ENCODE data around the gene TXNDC16. TPM values are rescaled to one million over a fixed set of nuclear protein-coding genes. Genes with fewer than 3 reads are reported as not detected.
"Not testable (repeated sequence)": the region's sequence is repeated elsewhere in the genome, so short reads cannot be mapped to it uniquely, and the experiment has no call there.

The TXNDC16 gene
- total RNA-seq, 1 donor from 2014 or later, result 8.1 TPM

GRCh38 chr14:52546318-52546670, 6.0 kb downstream of the TXNDC16 start:
- intact Hi-C loops (cut with micrococcal nuclease), result no loop called here

DNA sequence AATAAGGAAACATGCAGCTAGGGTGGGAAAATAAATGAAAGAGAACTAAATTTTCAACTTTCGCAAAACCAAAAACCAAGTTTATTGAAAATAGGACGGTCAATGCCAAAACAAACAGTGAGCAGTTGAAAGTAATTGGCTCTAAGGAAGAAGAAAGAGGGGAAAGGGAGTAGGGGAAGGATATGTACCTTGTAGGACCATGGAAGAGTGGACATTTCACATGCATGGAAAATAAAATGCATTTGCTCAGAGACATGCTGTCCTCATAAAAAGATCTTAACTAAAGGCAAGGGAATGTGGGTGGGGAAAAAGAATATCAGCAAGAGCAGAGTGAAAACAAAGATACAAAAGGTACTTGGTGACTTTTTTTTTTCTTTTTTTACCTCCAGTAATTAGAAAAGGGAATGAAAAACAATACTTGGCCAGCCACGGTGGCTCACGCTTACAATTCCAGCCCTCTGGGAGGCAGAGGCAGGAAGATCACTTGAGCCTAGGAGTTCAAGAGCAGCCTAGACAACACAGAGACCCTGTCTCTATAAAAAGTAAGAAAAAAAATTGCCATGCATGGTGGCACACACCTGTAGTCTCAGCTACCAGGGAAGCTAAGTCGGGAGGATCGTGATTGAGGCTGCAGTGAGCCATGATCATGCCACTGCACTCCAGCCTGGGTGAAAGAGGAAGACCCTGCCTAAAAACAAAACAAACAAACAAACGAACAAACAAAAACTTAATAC, 6.6 kb downstream of the TXNDC16 start:
- intact Hi-C loops (cut with micrococcal nuclease), result no loop called here

DNA sequence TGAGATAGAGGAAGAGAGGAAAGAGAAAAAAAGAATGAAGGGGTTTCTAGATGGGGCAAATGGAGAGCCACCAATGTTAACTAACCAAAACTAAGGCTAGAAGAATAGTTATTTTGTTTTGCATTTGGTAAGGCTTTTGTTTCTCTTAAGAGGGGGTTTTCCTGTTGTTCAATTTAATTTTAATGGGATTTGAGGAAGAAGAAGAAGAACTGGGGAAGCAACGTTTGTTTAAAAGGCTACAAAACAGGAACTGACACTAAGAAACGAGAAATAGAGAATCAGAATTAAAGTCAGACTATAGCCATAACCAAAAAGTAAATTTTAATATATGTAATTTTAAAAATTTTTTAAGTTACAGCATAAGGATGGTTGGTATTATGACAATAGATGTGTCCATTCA, 13.7 kb downstream of the TXNDC16 start:
- intact Hi-C loops (cut with micrococcal nuclease), result no loop called here

- intact Hi-C loops (cut with micrococcal nuclease), result no loop called here
Measured at GRCh38 chr14:52536269-52536668, 16.0 kb downstream of the TXNDC16 start.

GRCh38 chr14:52531481-52531880, 20.8 kb downstream of the TXNDC16 start:
- intact Hi-C loops (cut with micrococcal nuclease), result loop anchor here (2.0 kb wide), 1 partner anchor 21 kb away; the partner anchor contains the start of genes GPR137C and TXNDC16

DNA sequence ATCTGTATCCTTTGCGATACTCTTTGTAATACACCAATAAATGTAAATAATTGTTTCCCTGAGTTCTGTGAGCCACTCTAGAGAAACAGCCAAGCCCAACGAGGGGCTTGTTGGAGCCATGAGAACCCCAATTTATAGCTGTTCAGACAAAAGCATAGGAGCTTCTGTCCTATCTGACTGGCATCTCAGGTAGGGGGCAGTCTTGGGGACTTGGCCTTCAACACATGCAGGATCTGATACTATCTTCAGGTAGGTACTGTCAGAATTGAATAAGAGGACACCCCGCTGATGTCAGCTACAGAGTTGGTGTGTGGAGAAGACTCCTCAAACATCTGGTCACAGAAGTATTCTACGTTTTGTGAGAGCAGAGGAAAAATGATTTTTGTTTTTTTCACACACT, 25.3 kb downstream of the TXNDC16 start:
- intact Hi-C loops (cut with micrococcal nuclease), result no loop called here

GRCh38 chr14:52522581-52523345, 29.5 kb downstream of the TXNDC16 start:
- intact Hi-C loops (cut with micrococcal nuclease), result no loop called here

DNA sequence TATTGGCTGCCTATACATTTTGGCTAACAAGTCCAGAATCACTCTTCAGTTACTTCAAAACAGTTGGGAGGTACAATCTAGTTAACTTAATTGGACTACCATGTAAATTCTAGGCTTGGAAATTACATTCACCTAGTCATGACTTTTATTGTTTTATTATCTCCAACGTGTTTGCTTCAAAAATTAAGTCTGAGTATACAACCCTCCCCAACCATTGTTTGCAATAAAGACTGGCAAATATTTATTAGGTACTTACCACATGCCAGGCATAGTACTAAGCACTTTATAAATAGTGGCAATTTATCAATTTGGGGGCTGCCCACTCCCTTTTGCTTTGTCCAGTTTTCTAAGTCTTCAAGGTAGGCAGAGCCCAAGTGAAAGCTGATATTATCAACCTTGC, 30.3 kb downstream of the TXNDC16 start:
- intact Hi-C loops (cut with micrococcal nuclease), result no loop called here

- intact Hi-C loops (cut with micrococcal nuclease), result no loop called here
Measured at GRCh38 chr14:52514046-52514811, 38.1 kb downstream of the TXNDC16 start.

DNA sequence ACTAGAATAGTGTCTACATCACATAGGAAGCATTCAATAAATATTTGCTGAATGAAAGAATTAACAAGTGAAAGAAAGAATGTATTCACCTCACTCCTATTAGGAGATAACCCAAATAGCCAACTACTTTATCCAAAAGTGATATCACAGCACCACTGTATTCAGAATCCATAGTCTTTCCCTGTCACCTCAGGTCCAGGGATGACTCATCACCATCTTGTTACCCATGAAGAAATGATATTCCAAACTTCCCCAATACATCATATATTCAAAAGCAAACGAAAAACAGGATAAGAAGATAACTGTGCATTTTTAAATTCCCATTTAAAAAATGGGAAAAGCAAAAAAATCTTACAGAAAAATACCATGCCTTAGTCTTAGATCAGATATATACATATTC, 39.1 kb downstream of the TXNDC16 start:
- intact Hi-C loops (cut with micrococcal nuclease), result no loop called here

DNA sequence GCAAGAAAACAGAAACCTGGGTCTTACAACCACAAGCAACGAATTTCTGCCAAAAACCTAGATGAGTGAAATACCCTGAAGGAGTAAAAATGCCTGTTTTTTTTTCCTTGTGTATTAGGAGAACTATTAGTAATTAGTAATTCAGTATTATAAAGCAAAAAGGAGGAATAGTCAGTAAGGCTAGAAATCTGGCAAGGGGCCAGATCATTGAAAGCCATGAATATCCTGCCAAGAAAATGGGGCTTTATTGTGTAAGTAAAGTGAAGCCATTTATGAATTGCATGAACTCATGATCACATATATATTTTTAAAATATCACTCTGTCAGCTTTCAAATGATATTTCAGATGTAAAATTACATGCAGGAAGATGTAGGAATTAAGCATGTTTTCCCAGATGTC, 57.9 kb downstream of the TXNDC16 start:
- intact Hi-C loops (cut with micrococcal nuclease), result no loop called here

GRCh38 chr14:52485350-52485960, 66.8 kb downstream of the TXNDC16 start:
- intact Hi-C loops (cut with micrococcal nuclease), result no loop called here

DNA sequence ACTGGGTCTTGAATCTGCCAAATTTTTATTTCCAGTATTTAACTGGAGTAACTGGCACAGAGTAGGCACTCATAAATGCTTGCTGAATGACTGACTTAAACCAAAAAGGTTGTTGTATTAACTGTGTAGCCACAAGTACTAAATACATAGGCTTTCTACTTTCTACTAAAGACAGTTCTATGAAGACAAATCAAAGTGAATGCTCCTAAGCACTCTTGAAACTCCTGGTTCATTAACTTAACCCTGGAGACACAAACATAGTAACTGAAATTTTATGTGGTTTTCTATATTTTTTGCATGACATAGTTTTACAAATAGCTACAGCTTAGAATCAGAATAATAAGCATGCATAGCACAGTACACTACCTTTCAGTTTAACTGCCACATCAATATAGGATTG, 70.4 kb downstream of the TXNDC16 start:
- intact Hi-C loops (cut with micrococcal nuclease), result no loop called here

DNA sequence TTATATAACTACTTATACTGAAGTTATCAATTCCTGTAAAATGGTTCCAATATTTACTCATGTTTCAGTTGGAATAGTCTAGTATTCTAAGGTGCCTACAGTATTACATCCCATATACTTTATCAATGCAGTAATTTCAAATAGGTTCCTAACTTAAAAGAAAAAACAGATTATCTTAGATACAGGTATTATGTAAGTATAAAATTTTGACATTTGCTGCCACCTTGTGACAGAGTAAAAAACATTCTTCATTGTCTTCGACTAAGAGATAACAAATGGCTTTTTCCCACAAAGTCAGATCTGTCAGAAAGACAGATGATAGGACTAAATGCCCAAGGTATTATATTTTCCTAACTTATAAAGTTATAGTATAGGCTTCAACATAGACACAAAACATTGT, 78.7 kb downstream of the TXNDC16 start:
- intact Hi-C loops (cut with micrococcal nuclease), result loop anchor here (1.0 kb wide), 3 partner anchors 174 to 477 kb away; no protein-coding TSS in a partner anchor

GRCh38 chr14:52472728-52473127, 79.6 kb downstream of the TXNDC16 start:
- intact Hi-C loops (cut with micrococcal nuclease), result loop anchor here (1.0 kb wide), 3 partner anchors 173 to 476 kb away; no protein-coding TSS in a partner anchor

DNA sequence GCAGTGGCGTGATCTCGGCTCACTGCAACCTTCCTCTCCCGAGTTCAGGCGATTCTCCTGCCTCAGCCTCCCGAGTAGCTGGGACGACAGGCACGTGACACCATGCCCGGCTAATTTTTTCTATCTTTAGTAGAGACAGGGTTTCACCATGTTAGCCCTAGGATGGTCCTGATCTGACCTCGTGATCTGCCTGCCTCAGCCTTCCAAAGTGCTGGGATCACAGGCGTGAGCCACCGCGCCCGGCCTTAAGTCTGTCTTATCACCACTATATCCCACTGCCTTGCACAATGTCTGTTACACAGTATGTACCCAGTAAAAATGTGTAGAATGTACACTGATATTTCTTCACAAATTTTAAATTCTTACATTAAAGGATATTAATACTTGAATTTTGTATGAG, 80.1 kb downstream of the TXNDC16 start:
- intact Hi-C loops (cut with micrococcal nuclease), result not testable (repeated sequence)

DNA sequence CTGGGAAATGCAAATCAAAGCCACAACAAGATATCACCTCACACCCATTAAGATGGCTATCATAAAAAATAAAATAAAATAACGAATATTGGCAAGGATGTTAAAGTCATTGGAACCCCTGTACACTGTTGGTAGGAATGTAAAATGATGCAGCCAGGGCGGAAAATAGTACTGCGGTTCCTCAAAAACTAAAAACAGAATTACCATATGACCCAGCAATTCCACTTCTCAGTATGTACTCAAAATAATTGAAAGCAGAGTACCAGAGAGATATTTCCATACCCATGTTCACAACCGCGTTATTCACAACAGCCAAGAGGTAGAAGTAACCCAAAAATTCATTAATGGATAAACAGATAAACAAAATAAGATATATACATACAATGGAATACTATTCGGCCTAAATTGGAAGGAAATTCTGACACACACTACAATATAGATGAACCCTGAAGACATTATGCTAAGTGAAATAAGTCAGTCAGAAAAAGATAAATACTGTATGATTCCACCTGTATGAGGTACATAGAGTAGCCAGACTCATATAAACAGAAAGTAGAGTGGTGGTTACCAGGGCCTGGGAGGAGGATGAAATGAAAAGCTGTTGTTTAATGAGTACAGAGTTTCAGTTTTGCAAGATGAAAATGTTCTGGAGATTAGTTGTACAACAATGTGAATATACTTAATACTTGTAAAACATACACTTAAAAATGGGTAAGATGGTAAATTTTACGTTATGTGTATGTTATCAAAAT, 84.6 kb downstream of the TXNDC16 start:
- intact Hi-C loops (cut with micrococcal nuclease), result loop anchor here (5.0 kb wide), 3 partner anchors 55 to 155 kb away; partner anchors contain the start of gene PTGER2

DNA sequence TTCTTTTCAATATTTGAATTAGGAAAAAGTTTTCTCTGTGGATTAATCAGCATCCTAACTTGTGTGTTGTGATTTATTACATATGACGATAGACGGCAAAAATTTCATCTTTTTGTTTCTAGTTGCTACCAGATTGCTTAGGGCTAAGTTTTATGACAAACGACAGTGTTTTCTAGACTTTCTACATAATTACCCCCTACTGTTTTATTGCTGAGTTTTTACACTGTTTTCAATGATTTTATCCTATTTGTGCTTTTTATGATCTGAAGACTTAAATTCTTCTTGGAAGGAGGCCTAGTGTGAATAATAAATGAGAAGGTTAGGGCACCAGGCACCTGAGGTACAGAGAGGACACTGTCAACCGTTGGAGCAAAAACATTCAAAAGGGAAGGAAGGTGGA, 88.1 kb downstream of the TXNDC16 start:
- intact Hi-C loops (cut with micrococcal nuclease), result no loop called here

GRCh38 chr14:52463375-52463774, 88.9 kb downstream of the TXNDC16 start:
- intact Hi-C loops (cut with micrococcal nuclease), result no loop called here

DNA sequence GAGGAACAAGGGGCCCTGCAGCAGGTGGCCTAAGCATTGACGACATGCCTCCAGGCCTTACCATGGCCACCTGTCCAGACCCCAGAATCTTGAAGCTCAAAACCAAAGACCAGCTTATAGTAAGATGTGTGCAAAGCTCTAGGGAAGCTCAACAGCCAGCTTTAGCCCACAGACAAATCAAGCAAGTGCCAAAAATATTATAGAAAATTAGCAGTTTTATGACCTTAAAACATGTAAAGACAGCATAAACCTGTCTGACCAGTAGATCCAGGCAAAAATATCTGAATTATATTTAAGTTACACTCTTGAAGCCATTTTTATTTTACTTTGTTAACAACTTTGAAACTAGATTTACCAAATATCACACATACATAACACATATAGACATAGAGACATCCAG, 90.6 kb downstream of the TXNDC16 start:
- intact Hi-C loops (cut with micrococcal nuclease), result no loop called here

GRCh38 chr14:52458721-52459085, 93.6 kb downstream of the TXNDC16 start:
- intact Hi-C loops (cut with micrococcal nuclease), result no loop called here

Measured in T-helper 2 cell treated with Interferon-gamma antibody and Interleukin-4, amounts not matched to agents 100 ng/mL and 5 ng/mL, for 36 hours (primary cell).